GM19240 (cell line): ENCODE data around the gene STKLD1.
"Not testable (repeated sequence)": the region's sequence is repeated elsewhere in the genome, so short reads cannot be mapped to it uniquely, and the experiment has no call there.

ENCODE experiments used
- DNase-seq: peaks from one replicate; pipeline ENCODE4 v3.0.0; 2011; ENCODE audit warnings: low spot score; ENCODE audit not compliant: insufficient read length

STKLD1 gene

DNA sequence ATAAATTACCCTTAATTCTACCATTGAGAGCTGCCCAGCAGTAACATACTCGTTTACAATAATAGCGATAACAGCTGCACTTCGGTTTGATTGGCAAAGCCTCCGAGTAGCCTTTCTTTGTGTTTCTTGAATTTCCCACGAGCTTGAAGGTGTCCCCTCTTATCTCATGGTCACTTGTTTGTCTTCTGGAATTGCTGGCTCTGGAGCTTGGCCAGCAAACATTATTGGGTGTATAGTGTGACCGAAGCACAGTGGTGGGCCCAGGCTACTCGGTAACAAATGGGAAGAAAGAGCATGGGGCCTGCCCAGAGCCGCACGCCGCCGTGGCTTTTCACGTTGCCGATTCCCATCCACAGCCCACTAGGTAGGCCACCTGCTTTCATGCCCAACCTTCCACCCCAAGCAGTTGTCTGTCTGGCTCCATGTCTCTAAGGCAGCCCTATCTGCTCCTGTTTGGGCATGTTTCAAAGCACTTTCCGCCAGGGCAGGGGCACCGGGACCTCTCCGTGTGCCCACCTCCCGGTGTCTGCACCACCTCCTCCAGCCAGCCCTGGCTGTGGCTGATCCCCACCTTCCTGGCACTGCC, 8.7 kb downstream of the STKLD1 start:
- DNase-seq = no peak

- DNase-seq = no peak
Observed at GRCh38 chr9:133385452-133385851, 9.3 kb downstream of the STKLD1 start.

- no peak for DNase-seq
Observed at GRCh38 chr9:133386338-133386737, 10.2 kb downstream of the STKLD1 start.

GRCh38 chr9:133387680-133388079, 11.5 kb downstream of the STKLD1 start:
- DNase-seq = no peak

- no peak for DNase-seq
Observed at GRCh38 chr9:133389025-133389557, 12.9 kb downstream of the STKLD1 start.

DNA sequence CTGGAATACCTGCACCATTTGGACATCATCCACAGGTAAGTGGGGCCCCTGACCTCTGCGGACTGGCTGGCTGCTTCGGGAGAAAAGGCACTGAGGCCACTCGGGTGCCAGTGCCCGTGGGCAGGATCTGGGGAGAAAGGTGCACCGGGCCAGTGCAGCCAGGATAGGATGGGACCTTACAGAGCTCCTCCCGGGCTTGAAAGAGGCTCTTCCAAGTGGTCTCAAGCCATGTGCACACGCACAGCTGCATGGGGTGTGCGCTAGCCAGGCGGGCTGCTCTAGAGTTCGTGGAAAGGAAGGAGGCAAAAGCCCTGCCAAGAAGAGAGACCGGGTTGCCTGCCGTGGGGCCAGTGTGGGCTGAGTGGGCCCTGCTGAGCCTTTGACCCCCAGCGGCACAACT, 13.4 kb downstream of the STKLD1 start:
- DNase-seq = no peak

GRCh38 chr9:133390713-133391112, 14.5 kb downstream of the STKLD1 start:
- no peak for DNase-seq

GRCh38 chr9:133391449-133391848, 15.3 kb downstream of the STKLD1 start:
- not testable (repeated sequence) for DNase-seq

DNA sequence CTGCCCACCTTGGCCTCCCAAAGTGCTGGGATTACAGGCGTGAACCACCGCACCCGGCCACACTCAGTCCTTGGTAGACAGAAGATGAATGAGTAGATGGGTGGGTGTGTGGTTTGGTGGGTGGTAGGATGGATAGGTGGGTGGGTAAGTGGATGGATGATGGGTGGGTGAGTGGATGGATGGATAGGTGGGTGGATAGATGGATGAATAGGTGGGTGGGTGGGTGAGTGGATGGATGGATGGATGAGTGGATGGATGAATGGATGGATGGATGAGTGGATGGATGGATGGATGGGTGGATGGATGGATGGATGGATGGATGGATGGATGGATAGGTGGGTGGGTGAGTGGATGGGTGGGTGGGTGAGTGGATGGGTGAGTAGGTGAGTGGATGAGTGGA, 16.1 kb downstream of the STKLD1 start:
- DNase-seq = not testable (repeated sequence)

- DNase-seq = no peak
Observed at GRCh38 chr9:133393399-133393798, 17.2 kb downstream of the STKLD1 start.

- DNase-seq = no peak
Observed at GRCh38 chr9:133394687-133395271, 18.6 kb downstream of the STKLD1 start.

- no peak for DNase-seq
Observed at GRCh38 chr9:133396952-133397351, 20.8 kb downstream of the STKLD1 start.

DNA sequence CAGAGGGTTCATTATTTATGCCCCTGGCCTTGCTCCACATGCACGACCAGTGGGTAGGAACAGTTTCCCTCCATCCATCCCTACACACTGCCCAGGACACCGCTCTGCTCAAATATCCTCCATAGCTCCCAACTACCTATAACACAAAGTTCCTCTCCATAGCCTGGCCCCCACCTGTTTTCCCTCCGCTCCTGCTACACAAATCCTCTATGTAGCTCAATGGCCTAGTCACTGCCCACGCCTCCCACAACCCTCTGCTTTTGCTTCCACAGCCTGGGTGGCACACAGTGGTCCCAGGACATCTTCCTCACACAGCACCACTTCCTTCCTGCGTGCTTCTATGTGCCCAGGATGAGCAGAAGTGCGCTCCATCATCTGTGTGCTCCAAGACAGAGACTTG, 21.2 kb downstream of the STKLD1 start:
- DNase-seq = no peak

DNA sequence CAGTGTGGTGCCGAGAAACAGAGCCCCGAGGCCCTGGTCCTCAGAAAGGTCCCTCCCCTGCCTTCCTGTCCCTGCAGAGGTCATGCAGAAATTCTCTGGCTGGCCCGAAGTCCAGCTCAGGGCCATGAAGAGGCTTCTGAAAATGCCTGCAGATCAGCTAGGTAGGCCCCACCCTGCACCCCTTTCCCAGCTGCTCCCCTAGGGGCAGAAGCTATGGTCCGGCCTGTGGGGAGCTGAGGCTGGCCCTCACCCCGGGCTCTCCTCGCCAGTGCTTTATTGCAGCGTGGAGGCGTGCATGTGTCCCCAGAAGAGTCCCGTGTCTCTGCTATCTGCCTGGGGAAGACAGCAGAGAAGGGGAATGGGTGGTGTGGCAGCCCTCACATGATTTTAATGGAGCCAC, 21.7 kb downstream of the STKLD1 start:
- DNase-seq = no peak

- no peak for DNase-seq
Observed at GRCh38 chr9:133400292-133400691, 24.1 kb downstream of the STKLD1 start.

DNA sequence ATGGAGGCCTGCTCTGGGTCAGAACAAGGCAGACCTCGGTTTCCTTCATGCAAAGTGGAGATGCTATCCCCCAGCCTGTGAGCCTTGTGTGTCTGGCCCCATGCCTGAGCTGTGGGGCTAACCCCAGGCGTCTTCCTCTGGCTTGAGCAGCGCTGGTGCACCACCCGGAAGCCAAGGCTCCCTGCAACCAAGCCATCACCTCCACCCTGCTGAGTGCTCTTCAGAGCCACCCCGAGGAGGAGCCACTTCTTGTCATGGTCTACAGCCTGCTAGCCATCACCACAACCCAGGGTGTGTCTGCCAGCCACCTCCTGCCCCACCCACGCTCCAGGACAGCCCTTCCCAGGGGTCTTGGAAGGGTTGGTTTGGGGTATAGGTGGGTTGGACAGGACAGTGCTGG, 25.4 kb downstream of the STKLD1 start:
- no peak for DNase-seq

- DNase-seq = no peak
Observed at GRCh38 chr9:133402689-133403088, 26.5 kb downstream of the STKLD1 start.

DNA sequence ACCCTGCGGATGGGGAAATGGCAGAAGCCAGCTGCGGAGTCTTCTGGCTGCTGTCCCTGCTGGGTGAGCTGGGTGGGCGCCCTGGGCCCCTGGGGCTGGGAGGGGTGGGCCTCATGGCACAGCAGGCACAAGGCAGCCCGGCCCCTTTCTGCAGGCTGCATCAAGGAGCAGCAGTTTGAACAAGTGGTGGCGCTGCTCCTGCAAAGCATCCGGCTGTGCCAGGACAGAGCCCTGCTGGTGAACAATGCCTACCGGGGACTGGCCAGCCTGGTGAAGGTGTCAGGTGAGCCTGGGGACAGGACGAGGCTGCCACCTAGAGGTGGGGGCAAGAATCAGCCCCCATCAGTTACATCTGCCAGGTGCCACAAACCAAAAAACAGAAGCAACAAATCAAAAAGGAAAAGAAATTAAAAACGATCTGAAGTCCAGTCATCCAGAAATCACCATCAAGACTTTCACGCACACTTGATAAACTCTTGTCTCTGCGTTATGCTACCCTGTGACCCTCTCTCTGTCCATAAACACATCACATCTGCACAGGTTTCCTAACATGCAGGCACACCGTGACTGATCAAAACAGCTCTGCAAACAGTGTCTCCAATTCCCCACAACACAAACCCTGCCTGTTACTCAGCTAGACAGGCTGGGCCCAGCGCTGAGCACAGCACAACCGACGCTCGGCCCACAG, 27.7 kb downstream of the STKLD1 start:
- DNase-seq = no peak

DNA sequence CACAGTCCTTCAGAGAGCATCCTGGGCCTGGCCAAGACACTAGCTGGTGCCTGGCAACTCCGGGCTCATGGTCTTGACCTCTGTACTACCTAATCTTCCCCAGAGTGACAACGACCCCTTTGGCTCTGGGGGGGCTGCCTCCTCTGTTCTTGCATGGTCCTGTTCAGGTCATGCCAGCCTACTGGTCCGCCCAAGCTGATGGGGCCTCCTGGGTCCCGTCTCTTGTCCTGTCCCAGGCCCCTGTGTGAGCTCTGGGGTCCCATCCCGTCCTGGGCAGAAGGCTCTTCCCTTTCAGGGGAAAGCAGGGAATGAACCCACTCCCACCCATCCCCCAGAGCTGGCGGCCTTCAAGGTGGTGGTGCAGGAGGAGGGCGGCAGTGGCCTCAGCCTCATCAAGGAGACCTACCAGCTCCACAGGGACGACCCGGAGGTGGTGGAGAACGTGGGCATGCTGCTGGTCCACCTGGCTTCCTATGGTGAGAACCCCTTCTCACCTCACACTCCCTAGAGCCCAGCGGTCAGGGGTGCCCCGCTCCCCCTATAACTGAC, 28.4 kb downstream of the STKLD1 start:
- DNase-seq = no peak

- DNase-seq = no peak
Observed at GRCh38 chr9:133405508-133406438, 29.6 kb downstream of the STKLD1 start.
